ENCODE results near the gene KERA. TPM values are rescaled to one million over a fixed set of nuclear protein-coding genes. Genes with fewer than 3 reads are reported as not detected.

The KERA gene
- total RNA-seq, 4 donors from 2014 or later, result not detected

- no peak for DNase-seq (ENCODE audit: low spot score in 2 of 2)
- 84 to 88% methylated on average over 1 of the region's 1 CpG for WGBS, 2 donors
- H3K27me3 ChIP-seq, result no peaks in the 10 kb centered on the region
- H3K27ac ChIP-seq, result no peak overlapping the region
- H3K4me3 ChIP-seq, result no peak overlapping the region
- H3K9me3 ChIP-seq, result no peaks in the 10 kb centered on the region
- no peak for TF ChIP-seq EP300 (IDR thresholded peaks at IDR 0.05)
- TF ChIP-seq CTCF (IDR thresholded peaks at IDR 0.05), result no peak
- no peak for TF ChIP-seq POLR2A (IDR thresholded peaks at IDR 0.05)
- no peaks in the 10 kb centered on the region for H3K36me3 ChIP-seq
- no peaks in the 10 kb centered on the region for H3K4me1 ChIP-seq
Observed at GRCh38 chr12:91080041-91080440, 22.2 kb upstream of the KERA start.

GRCh38 chr12:91078501-91078900, 20.7 kb upstream of the KERA start:
- Histone ChIP-seq H3K27me3 (no peaks in the 10 kb centered on the region), H3K4me1 (peaks cover 0 to 6% (median 0%) of the 10 kb centered on the region in 4 donors), H3K27ac (no peak overlapping the region), H3K9me3 (no peaks in the 10 kb centered on the region), H3K36me3 (no peaks in the 10 kb centered on the region), H3K4me3 (no peak overlapping the region)
- TF ChIP-seq POLR2A (IDR thresholded peaks at IDR 0.05), result no peak
- TF ChIP-seq EP300 (IDR thresholded peaks at IDR 0.05), result no peak
- TF ChIP-seq CTCF (IDR thresholded peaks at IDR 0.05), result no peak
- no peak for DNase-seq (ENCODE audit: low spot score in 2 of 2)
- WGBS, 2 donors, result 54 to 75% methylated on average over 1 of the region's 1 CpG

GRCh38 chr12:91077228-91077954, 19.6 kb upstream of the KERA start:
- no peaks in the 10 kb centered on the region for H3K9me3 ChIP-seq
- TF ChIP-seq CTCF (IDR thresholded peaks at IDR 0.05) (no peak), POLR2A (IDR thresholded peaks at IDR 0.05) (no peak), EP300 (IDR thresholded peaks at IDR 0.05) (no peak)
- H3K4me3 ChIP-seq, result no peak overlapping the region
- H3K36me3 ChIP-seq, result no peaks in the 10 kb centered on the region
- H3K27me3 ChIP-seq, result no peaks in the 10 kb centered on the region
- H3K27ac ChIP-seq, result no peak overlapping the region
- WGBS, 2 donors, result 89 to 91% methylated on average over 5 of the region's 5 CpGs
- H3K4me1 ChIP-seq, result peaks cover 0 to 10% (median 0%) of the 10 kb centered on the region in 4 donors
- no peak for DNase-seq (ENCODE audit: low spot score in 2 of 2)

GRCh38 chr12:91074851-91075250, 17.0 kb upstream of the KERA start:
- H3K4me3 ChIP-seq, result no peak overlapping the region
- peak overlapping the region in 2 of 4 donors; percentile 35 to 39 for H3K27ac ChIP-seq
- TF ChIP-seq CTCF (IDR thresholded peaks at IDR 0.05) (no peak), EP300 (IDR thresholded peaks at IDR 0.05) (no peak), POLR2A (IDR thresholded peaks at IDR 0.05) (no peak)
- WGBS, 2 donors, result 79 to 84% methylated on average over 1 of the region's 1 CpG
- H3K9me3 ChIP-seq, result no peaks in the 10 kb centered on the region
- peaks cover 0 to 10% (median 0%) of the 10 kb centered on the region in 4 donors for H3K4me1 ChIP-seq
- no peak for DNase-seq (ENCODE audit: low spot score in 2 of 2)
- no peaks in the 10 kb centered on the region for H3K36me3 ChIP-seq
- no peaks in the 10 kb centered on the region for H3K27me3 ChIP-seq

GRCh38 chr12:91074154-91074709, 16.4 kb upstream of the KERA start:
- no peak overlapping the region for H3K4me3 ChIP-seq
- 52 to 60% methylated on average over 6 of the region's 6 CpGs for WGBS, 2 donors
- no peaks in the 10 kb centered on the region for H3K27me3 ChIP-seq
- no peaks in the 10 kb centered on the region for H3K36me3 ChIP-seq
- no peak for TF ChIP-seq EP300 (IDR thresholded peaks at IDR 0.05)
- no peak for TF ChIP-seq POLR2A (IDR thresholded peaks at IDR 0.05)
- no peak for TF ChIP-seq CTCF (IDR thresholded peaks at IDR 0.05)
- H3K27ac ChIP-seq, result peak overlapping the region in 2 of 4 donors; percentile 33 to 35
- H3K4me1 ChIP-seq, result peaks cover 0 to 10% (median 0%) of the 10 kb centered on the region in 4 donors
- DNase-seq (ENCODE audit: low spot score in 2 of 2), result no peak
- no peaks in the 10 kb centered on the region for H3K9me3 ChIP-seq
